CD4-positive, alpha-beta T cell treated with Interleukin-15 for 1 hour (primary cell): ENCODE data around the gene CDIP1.
A peak's percentile ranks its signal among the peaks of the same experiment; 100 is the strongest.

Source experiments
- DNase-seq: peaks from one replicate; pipeline ENCODE4 v3.0.0-alpha.2; 2020

CDIP1 gene

DNA sequence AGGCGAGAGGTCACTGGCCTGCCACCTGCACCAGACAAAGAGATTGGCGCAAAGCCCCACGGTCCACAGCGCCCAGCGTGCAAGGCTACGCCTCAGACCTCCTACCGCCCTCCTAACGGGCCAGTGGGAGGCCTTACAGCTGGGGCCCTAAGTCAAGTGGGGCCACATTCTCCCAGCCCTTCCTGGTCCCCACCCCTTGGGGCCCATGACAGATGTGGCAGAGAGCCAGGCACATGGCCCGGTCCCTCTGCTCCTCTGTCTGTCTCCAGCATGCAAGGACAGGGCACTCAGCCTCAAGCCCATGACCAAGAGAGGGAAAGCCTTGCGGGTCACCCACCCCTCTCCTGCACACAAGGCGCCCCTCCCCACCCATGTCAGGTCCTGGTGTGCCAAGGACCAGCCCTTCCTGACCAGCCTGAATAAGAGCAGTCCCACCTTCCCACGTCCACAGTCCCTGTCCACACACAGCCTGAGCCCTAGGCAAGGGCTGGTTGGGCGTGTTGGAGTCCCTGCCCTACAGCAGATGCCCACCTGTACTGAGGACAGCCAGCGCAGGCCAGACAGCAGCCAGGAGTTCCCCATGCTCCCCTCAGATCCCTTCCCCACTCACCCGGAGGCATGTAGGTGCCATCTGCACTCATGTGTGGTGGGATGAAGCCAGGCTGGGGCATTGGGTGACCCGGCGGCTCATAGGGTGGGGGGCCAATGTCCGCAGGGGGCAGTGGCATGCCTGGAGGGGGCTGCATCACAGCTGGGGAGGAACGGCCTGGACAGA, 25.3 kb downstream of the CDIP1 start:
- no peak for DNase-seq

GRCh38 chr16:4512473-4512872, 26.1 kb downstream of the CDIP1 start:
- DNase-seq = no peak

DNA sequence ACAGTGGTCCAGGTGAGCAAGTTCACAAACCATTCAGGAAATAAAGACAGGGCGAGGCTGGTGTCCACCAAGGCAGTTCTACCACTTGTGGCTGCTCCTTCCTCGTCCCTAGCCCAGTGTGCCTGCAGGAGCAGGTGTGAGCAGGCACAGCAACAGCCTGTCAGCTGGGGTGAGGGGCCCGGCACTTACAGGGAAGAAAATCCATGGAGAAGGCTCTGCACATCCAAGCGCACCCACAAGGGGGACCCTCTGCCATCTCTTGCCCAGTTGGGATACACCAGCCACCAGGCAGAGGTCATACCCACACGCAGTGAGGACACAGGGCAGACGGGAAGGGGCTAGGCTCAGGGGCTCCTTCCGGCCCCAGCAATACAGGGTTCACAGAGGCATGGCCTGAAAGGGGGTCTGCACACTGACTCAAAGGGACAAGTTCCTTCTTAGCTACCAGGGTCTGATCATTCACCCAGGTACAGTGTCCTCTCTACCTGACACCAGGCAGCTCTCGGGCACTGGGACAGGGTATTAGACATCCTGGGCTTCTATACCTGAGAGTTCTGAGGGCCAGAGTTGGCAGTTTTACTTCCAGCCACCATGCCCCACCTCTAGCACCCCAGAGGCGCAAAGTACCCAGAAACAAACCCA, 27.0 kb downstream of the CDIP1 start:
- no peak for DNase-seq

- DNase-seq = peak; percentile 58
Observed at GRCh38 chr16:4510747-4511426, 27.7 kb downstream of the CDIP1 start.

DNA sequence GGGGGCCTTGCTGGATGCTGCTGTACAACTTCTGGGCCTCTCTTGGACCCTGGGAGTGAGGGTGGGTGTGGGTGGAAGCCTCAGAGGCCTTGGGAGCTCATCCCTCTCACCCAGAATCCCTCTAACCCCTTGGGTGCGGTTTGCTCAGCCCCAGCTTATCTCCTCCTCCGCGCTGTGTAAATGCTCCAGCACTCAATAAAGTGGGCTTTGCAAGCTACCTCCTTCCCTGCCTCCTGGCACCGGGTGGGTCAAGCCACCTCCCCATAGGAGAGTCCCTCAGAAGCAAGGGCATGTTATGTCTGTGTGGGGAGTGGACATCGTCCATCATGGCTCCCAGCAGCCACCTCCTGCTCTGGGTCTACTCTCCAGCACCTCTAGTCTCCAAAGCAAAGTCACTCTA, 28.4 kb downstream of the CDIP1 start:
- DNase-seq = no peak

DNA sequence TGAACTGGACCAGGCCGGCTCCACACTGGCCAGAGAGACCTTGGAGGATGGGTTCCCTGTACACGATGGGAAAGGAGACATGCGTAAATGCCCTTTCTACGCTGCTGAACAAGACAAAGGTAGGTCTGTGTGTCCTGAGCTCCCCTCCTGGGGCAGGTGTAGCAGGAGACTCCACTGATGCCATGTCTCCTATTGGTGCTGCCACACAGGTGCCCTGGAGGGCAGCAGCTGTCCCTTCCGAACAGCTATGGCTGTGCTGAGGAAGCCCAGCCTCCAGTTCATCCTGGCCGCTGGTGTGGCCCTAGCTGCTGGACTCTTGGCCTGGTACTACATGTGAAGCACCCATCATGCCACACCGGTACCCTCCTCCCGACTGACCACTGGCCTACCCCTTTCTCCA, 29.2 kb downstream of the CDIP1 start:
- DNase-seq = no peak

GRCh38 chr16:4508806-4509205, 29.8 kb downstream of the CDIP1 start:
- no peak for DNase-seq

DNA sequence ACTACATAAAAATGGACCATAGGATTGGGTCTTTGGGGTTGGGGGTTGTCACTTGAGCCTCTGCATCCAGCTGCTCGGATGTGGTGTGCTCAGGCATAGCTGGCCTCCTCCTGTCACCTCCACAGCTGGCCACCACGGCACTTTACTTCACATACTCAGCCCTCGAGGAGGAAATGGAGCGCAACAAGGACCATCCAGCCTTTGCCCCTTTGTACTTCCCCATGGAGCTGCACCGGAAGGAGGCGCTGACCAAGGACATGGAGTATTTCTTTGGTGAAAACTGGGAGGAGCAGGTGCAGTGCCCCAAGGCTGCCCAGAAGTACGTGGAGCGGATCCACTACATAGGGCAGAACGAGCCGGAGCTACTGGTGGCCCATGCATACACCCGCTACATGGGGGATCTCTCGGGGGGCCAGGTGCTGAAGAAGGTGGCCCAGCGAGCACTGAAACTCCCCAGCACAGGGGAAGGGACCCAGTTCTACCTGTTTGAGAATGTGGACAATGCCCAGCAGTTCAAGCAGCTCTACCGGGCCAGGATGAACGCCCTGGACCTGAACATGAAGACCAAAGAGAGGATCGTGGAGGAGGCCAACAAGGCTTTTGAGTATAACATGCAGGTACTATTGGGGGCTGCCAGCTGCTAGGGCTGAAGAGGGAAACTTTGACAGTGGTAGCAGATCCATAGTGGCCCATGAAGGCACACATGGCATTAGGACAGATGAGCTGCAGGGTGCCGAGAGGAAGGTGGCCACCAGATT, 30.8 kb downstream of the CDIP1 start:
- DNase-seq = no peak

GRCh38 chr16:4506450-4506849, 32.1 kb downstream of the CDIP1 start:
- DNase-seq = peak; percentile 76

GRCh38 chr16:4505356-4506147, 33.0 kb downstream of the CDIP1 start:
- peak; percentile 95 for DNase-seq

GRCh38 chr16:4501071-4501478, 37.5 kb downstream of the CDIP1 start:
- DNase-seq = no peak

DNA sequence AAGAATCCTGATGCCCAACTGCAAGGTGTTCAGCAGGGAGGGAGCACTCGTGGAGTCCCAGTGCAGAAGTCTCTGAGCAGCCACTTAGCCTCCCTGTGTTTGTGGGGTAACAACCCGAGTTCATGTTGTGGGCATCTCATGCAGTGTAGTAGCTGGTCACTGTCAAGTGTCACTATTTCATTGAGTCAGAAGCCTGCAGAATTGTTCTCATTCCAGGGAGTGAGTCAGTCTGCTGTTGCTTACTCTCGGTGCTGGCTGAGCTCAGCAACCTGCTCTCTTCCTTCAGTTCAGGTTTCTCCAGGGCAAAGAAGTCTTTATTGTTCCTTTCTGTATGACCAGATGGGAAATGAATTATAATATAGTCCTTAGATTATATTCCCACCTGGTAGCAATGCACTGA, 38.3 kb downstream of the CDIP1 start:
- no peak for DNase-seq

DNA sequence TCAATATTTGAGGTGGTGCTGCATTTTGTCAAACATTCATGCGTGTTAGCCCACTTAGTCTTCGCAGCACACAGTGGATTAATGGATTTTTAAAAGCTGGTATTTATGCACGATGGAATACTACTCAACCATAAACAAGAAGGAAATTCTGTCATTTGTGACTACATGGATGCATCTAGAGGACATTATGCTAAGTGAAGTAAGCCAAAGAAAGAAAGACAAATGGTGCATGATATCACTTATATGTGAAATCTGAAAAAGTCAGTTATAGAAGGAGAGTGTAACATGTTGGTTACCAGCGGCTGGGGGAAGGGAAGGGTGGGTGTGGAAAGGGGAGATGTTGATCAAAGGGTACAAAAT, 39.4 kb downstream of the CDIP1 start:
- DNase-seq = no peak

GRCh38 chr16:4498546-4499195, 39.9 kb downstream of the CDIP1 start:
- no peak for DNase-seq

DNA sequence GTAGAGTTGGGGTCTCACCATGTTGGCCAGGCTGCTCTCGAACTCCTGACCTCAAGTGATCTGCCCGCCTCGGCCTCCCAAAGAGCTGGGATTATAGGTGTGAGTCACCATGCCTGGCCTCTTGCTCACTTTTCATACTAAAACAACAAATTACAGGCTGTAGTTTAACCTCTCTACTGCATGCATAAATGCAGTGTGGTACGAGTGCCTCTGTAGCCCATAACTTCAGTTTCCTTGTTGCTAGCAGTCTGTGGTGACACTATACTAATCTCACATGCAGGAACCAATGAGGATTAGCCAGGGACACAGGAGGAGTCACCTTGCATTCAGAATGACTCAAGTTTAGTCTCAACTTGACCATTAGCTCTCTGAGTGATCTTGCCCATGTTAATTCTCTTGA, 42.3 kb downstream of the CDIP1 start:
- no peak for DNase-seq

- no peak for DNase-seq
Observed at GRCh38 chr16:4495766-4496165, 42.8 kb downstream of the CDIP1 start.

GRCh38 chr16:4494746-4495490, 43.7 kb downstream of the CDIP1 start:
- no peak for DNase-seq

- DNase-seq = no peak
Observed at GRCh38 chr16:4491898-4492297, 46.7 kb downstream of the CDIP1 start.

GRCh38 chr16:4489030-4489429, 49.5 kb downstream of the CDIP1 start:
- no peak for DNase-seq

DNA sequence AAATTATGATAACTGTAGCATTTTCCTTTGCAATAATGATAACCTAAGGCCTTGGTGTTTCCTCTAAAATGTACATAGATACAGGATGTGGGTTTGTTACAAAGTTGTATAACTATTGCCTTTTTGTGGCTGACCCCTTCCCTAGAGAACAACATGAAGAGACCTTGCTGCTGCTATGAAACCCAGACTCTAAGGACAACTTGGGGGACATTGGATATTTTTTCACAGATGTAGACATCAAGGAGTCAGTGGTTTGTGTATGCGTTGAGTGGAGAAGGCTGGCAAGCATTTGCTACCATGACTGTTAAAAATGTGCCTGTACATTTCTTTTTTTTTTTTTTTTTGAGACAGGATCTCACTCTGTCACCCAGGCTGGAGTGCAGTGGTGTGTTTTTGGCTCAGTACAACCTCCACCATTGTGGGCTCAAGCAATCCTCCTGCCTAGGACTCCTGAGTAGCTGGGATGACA, 50.0 kb downstream of the CDIP1 start:
- DNase-seq = no peak

DNA sequence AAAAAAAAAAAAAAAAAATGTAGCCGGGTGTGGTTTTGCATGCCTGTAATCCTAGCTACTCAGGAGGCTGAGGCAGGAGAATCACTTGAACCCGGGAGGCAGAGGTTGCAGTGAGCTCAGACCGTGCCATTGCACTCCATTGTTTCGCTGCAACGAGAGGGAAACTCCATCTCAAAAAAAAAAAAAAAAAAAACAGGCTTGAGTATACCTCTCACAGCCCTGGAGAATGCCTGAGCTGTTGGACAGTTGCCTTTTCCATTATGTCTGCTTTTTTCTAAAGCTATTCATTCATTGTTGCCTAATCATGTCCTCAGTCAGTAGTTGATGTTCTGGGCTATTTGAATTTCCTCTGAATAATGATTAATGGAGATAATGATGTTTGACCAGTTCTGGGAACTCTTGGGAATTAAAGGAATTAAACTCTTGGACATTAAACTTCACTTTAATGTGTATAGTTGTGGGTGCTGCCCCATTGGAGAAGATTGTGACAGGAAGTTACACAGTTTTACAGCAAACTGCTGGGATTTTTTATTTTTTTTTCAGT, 50.5 kb downstream of the CDIP1 start:
- DNase-seq = no peak
